ENCODE measurements around the gene SLC45A3.
"Not testable (repeated sequence)": the region's sequence is repeated elsewhere in the genome, so short reads cannot be mapped to it uniquely, and the experiment has no call there.

Gene SLC45A3

DNA sequence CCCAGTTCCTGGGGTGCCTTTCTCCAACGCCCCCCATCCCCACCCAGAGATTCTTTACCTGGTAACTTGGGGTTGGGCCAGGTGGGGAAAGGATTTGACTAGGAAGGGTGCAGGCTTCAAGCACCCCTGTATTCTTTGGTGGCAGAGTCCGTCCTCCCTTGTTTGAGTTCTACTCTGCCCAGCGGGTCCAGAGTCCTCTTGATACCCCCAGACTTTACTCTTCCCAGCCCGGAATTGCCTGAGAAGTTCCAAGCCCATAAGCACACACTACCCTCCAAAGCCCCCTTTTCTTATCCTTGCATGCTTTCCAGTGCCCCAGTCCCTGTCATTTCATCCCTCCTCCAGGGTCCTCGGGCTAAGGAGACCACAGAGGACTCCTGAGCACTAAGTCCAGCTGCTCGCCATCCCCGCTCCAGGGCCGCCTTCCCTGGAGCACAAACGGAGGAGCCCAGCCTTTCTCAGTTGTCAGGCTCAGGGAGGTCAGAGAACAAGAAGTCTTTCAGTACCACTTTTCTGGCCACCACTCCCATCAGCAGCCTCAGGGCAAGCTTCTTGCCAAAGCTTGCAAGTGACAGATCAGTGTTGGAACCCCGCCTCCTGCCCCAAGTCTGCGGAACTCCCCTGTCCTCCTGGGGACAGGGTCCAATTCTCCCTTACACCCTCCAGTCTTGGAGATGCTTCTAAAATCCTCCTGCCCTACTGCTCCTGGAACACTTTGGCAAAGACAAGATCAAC, 12.2 kb downstream of the SLC45A3 start:
- peak; percentile 36 for DNase-seq

GRCh38 chr1:205666372-205667166, 13.7 kb downstream of the SLC45A3 start:
- DNase-seq: no peak

GRCh38 chr1:205665201-205666045, 14.9 kb downstream of the SLC45A3 start:
- DNase-seq: no peak

DNA sequence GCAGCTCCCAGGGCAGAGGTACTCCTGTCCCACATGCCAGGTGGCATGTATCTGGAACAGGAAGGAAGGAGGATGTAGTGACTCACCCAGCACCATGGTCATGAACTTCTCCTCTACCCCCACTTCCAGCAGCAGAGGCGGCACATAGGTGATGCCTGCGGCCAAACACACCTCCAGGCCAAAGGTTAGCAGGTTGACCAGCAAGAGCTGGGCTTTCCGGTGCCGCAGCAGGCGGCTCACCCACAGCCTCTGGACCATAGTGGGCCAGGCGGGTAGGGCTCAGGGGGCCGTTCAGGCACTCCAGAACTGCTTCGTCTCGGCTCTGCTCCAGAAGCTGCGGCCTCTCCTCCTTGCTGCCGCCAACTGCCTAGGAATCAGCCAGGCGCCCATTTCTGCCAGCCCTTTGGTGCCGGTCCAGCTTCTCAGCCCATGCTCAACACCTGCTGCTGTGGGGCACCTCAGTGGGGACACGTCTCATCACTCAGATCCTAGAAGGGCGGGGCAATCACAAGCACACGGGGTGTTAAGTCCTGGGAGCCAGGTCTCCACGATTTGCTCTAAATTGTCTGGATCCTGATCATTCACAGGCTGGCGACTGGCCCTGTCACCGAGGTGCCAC, 15.8 kb downstream of the SLC45A3 start:
- DNase-seq: no peak

DNA sequence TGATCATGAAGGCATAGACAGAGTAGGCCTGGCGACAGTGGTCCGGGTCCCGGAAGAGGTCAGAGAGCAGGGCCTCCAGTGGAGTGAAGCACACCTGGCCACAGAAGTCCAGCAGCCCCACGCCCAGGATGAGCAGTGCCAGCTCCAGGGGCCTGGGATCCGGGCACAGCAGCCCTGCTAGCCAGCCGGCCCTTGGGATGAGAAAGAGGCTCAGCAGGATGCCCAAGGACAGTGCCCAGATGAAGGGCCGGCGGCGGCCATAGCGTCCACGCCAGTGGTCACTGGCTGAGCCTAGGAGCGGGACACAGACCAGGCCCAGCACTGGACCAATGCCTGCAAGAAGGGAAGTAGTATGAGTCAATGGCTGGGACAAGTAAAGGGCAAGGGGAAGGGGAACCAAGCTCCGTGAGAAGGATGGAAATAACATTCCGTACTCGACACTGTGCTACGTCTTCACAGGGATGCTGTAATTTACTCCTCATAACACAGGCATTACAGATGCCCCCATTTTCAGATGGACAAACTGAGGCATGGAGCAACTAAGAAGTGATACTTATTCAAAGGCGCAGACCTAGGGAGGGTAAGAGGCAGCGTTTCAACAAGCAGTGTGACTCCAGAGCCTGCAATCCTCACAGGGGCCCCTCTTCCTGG, 16.9 kb downstream of the SLC45A3 start:
- peak; percentile 72 for DNase-seq

GRCh38 chr1:205662791-205663190, 17.5 kb downstream of the SLC45A3 start:
- no peak for DNase-seq

DNA sequence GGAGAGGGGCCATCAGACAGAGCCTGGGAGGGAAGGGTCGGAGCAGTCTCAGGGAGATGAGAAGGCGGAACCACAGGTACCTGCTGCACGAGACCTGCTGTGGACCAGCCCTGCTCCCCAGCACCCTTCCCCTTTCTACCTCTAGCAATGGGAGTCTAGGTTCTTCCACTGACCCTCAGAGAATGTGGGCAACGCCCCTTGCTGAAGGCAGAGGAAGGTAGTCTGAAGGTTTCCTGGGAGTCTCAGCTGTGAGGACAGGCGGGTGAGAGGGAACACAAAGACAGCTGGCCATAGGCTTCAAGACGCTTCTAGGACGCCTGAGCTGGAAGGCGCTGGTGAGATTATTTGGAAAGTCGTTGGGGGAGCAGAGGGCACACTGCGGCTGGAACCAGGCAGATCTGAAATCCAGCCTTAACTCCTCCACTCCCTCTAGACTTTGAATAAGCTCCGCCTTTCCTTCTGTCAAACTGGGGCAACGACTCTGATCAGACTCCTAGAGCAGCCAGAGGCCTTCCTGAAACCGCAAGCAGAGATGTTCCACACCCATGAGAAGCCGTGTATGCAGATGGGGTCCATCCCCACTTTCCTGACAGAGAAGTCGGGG, 18.1 kb downstream of the SLC45A3 start:
- DNase-seq: no peak

DNA sequence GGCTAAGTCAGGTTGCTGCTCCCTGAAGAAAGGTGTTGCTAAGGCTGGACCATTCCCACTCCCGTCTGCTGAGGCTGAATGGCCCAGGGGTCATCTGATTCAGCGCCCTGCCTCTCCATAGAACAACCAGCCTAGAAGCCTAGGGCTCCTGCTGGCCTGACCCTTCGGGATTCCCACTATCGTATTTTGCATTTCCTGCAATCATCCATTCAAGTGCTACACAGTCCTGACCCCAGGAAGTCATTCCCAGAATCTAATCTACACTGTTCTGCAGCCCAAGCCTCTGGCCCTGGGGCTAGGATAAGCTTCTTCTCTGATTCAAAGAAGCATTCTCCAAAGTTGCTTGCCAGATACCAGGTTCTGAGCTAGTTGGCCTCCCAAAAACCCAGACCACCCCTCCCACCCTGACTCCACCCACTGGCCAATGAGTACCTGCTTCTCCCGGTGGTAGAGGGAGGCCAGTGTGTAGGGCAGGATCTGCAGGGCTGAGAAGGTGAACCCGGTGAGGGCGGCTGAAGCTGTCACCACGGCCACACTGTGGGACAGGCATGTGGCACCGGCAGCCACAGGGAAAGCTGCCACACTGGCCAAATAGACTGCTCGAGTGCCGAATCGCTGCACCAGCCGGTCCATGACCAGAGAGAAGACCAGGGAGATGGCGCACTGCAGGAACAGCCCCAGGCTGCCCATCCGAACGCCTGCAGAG, 18.7 kb downstream of the SLC45A3 start:
- no peak for DNase-seq

GRCh38 chr1:205660361-205660760, 19.9 kb downstream of the SLC45A3 start:
- DNase-seq: no peak

DNA sequence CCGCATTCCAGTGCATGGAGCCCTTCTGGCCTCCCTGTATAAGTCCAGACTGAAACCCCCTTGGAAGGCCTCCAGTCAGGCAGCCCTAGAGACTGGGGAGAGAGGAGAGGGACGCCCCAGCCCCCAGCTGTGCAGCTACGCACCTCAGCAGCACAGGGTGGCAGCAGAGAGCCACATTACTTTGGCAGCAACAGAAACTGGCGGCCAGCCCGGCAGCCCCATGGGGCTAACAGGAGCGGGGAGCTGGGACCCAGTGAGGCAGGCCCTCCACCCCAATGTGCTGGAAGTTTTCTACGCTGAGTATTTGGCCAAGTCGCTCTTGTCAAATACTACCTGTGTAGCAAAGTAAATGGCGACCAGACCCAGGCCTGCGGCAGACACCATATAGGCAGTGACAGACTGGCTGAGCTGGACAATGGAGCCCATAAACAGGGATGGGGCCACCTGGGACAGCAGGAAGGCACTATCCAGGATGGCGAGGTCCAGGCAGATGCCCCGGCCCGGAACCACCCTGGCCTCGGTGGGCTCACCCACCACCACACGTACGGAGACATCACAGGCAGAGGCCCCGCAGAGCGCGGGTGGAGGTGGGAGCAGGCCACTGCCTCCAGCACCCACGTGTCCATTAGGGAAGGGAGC, 21.2 kb downstream of the SLC45A3 start:
- peak; percentile 70 for DNase-seq

- DNase-seq: no peak
These were observed 24.1 kb downstream of the SLC45A3 start for GRCh38 chr1:205656236-205656635.

DNA sequence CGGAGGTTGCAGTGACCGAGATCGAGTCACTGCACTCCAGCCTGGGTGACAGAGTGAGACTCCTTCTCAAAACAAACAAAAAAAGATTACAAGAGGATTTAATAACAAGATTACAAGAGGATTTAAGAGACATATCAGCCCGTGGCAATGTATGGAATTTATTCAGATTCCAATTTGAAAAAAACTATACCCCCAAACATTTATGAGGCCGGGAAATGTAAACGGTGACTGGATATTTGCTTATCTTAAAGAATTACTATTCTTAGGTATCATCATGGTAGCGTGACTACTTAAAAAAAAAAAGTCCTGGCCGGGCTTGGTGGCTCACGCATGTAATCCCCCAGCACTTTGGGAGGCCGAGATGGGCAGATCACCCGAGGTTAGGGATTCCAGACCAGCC, 27.3 kb downstream of the SLC45A3 start:
- DNase-seq: no peak

DNA sequence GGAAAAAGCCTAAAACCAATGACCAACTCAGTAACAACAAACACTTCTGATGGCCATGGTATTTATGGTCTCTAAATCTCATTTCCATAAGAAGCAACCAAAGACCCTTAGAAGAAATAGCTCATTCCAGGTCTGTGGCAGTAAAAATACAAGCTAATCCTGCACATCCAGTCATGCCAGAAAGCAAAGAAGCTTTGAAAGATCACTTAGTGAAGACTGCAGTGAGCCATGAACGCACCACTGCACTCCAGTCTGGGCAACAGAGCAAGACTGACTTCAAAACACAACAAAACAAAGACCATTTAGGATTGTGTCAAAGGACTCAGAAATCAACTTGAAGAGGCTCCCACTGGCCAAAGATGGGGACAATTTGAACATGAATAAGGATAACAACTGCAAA, 30.1 kb downstream of the SLC45A3 start:
- no peak for DNase-seq

DNA sequence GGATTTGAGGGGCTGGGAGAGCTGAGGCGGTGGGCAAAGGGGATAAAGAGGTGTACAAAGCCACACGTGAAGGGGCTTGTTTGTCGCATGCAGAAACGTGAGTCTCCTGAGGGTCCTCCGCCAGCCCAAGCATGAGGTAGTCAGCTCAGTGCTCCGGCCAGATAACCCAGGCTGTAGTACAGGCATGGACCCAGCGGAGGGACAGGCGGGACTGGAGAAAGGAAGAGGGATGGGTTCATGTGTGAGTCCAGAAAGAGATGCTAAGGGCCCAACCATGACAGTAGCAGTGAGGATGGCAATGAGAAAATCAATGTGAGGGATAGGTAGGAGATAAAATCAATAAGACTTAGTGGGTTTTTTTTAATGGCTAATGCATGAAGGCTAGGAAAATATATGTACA, 34.8 kb downstream of the SLC45A3 start:
- no peak for DNase-seq

DNA sequence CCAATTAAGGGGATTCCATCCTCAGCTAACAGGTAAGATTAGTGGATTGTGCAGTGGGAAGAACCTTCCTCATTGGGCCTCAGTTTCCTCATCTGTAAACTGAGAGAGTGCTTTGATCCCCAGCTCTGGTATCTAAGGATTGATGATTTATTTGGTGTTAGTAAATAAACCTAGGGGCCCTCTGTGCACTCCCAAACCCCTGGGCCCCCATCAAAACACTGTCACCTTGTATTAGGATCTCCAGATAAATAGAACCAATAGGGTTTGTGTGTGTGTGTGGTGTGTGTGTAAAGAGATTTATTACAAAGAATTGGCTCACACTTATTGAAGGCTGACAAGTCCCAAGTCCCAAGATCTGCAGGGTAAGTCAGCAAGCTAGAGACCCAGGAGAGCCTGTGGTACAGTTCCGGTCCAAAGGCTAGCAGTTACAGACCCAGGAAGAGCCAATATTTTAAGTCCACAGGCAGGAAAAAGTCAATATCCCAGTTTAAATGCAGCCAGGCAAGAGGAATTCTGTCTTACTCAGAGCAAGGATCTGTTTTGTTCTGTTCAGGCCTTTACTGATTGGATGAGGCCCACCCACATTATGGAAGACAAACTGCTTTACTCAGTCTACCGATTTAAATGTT, 37.5 kb downstream of the SLC45A3 start:
- DNase-seq: no peak

GRCh38 chr1:205639567-205639966, 40.7 kb downstream of the SLC45A3 start:
- DNase-seq: no peak

DNA sequence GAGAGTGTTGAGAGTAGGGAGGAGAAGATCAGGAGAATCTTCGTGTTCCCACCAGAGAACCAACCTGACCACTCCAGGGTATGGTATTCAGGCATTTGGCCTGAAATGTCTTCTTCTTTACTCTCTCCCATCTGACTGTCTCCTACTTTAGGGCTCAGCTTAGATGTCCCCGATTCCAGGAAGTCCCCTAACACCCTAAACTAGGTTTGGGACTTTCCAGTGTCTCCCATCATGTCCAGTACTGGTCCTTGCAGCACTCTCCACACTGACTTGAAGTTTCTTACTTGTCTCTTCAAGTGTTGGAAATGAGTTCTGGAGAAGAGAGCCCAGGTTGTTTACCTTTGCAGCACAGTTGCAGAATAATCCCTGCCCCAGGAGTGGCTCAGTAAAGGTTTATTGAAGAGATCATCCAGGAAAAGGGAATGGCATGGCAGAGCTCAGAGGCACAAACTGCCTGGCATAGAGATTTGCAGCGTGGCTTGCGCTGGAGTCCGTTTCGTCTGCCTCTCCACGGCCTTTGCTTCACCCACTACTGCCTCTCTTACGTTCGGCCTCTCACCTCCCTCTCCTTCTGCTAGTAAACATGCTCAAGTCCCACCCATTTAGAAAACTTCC, 42.3 kb downstream of the SLC45A3 start:
- DNase-seq: no peak

DNA sequence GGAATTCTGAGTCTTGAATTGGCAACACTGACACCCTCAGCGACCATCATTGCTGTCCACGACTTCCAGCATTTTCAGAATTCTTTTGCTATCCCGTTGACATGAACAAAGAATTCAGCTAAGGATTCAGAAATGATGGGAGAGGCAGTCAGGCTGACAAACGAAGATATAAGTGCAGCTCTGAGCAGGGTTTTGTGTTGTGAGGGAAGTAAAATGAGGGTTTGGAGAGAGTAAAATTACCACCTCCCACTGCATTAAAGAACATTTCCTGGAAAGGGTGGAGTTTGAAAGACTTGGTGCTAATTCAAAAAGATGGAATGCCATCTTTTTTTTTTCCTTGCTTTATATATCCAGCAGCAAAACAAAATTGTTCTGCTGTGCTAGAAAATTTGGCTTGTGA, 43.6 kb downstream of the SLC45A3 start:
- DNase-seq: no peak

GRCh38 chr1:205636138-205636530, 44.2 kb downstream of the SLC45A3 start:
- not testable (repeated sequence) for DNase-seq

DNA sequence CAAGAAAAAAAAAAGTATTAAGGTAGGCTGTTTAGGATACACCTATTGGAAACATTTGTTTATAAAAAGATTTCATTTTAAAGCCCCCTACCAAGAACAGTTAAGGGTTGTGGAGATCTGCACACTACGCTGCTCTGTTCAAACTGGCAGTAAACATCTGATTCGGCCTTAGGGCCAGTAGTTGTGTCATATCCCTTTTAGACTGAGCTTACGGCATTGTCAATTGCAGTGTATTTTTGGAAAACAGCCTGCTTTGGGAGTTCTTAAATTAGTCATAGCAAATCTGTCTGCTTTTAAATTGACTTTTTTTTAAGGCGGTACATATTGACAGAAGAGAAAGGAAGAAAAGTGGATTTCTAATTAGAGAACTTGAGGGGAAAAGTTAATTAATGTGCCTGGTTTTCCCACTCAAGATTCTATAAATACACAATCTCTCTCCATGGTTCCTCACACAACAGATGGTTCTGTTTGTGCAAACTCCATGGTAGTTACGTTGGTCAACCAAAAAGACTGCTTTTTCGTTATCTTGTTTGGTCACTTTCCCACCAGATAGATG, 46.8 kb downstream of the SLC45A3 start:
- no peak for DNase-seq
